Fibroblast of pulmonary artery (primary cell): ENCODE measurements around the gene RNASE13.

Experiments
- DNase-seq: peaks from one replicate; pipeline ENCODE4 v3.0.0-alpha.2; 2010; ENCODE audit warnings: low read depth
- H3K4me3 ChIP-seq: replicated peaks from 2 replicates; pipeline ENCODE4 v1.5.1; 2011; ENCODE audit warnings: low read depth, mild to moderate bottlenecking, control low read depth, low read length, moderate library complexity
- CTCF ChIP-seq: IDR thresholded peaks from 2 replicates; pipeline ENCODE4 v1.5.1; 2011; ENCODE audit warnings: mild to moderate bottlenecking, control low read depth, low read length, inconsistent platforms; ENCODE audit errors: missing control alignments

RNASE13 gene

GRCh38 chr14:21034707-21035106, at the start of gene RNASE13:
TSS of gene RNASE13 (minus strand) at chr14:21034807. CDS start at chr14:21034288, 519 bp downstream.
- no peak for DNase-seq
- TF ChIP-seq CTCF: no peak
- no peak within 1 kb of the TSS for H3K4me3 ChIP-seq

GRCh38 chr14:21084396-21084795, 49.8 kb upstream of the RNASE13 start:
- no peak for TF ChIP-seq CTCF
- H3K4me3 ChIP-seq: no peak overlapping the region
- no peak for DNase-seq

GRCh38 chr14:21083565-21084325, 49.1 kb upstream of the RNASE13 start:
- no peak for DNase-seq
- no peak overlapping the region for H3K4me3 ChIP-seq
- no peak for TF ChIP-seq CTCF

- H3K4me3 ChIP-seq: no peak overlapping the region
- DNase-seq: no peak
- no peak for TF ChIP-seq CTCF
Measured at GRCh38 chr14:21081521-21082142, 47.0 kb upstream of the RNASE13 start.

GRCh38 chr14:21078726-21079125, 44.1 kb upstream of the RNASE13 start:
- DNase-seq: no peak
- no peak for TF ChIP-seq CTCF

GRCh38 chr14:21078287-21078686, 43.7 kb upstream of the RNASE13 start:
- no peak for TF ChIP-seq CTCF
- H3K4me3 ChIP-seq: no peak overlapping the region
- no peak for DNase-seq

More at GRCh38 chr14:21078726-21079125, 44.1 kb upstream of the RNASE13 start:
- no peak overlapping the region for H3K4me3 ChIP-seq
